Esophagus mucosa (tissue), 1 donor: ENCODE results near the gene TIRAP. TPM values are rescaled to one million over a fixed set of nuclear protein-coding genes. Genes with fewer than 3 reads are reported as not detected.
A peak's percentile ranks its signal among the peaks of the same experiment; 100 is the strongest.

ENCODE experiments used
- ATAC-seq: fragments of 200-7000 bp; cut with Tn5 transposase; one replicate; pipeline ENCODE4 v1.9.1; 2020
- total RNA-seq: library from RNA; stranded (reverse); gene quantifications from one replicate; pipeline ENCODE4 v1.2.4, GENCODE V29; 2023
- donor health status: DM: yes; HTN: yes; CAD: no.

The TIRAP gene
- total RNA-seq, 1 donor from 2014 or later, result 5.8 TPM

- no peak for ATAC-seq
These were observed 44.5 kb downstream of the TIRAP start for GRCh38 chr11:126327281-126328000.

GRCh38 chr11:126328001-126328390 is 45.1 kb downstream of the TIRAP start:
- no peak for ATAC-seq

- ATAC-seq, result peak; percentile 40
These were observed 45.6 kb downstream of the TIRAP start for GRCh38 chr11:126328444-126328843.

GRCh38 chr11:126328938-126329643 is 46.2 kb downstream of the TIRAP start:
- ATAC-seq, result no peak

GRCh38 chr11:126329644-126330211 is 46.8 kb downstream of the TIRAP start:
- no peak for ATAC-seq

GRCh38 chr11:126331286-126331685 is 48.4 kb downstream of the TIRAP start:
- ATAC-seq, result no peak

GRCh38 chr11:126332221-126332711 is 49.4 kb downstream of the TIRAP start:
- peak; percentile 76 for ATAC-seq

GRCh38 chr11:126333142-126333541 is 50.2 kb downstream of the TIRAP start:
- no peak for ATAC-seq

- no peak for ATAC-seq
These were observed 52.0 kb downstream of the TIRAP start for GRCh38 chr11:126334659-126335462.

- no peak for ATAC-seq
These were observed 52.5 kb downstream of the TIRAP start for GRCh38 chr11:126335463-126335760.

- no peak for ATAC-seq
These were observed 53.2 kb downstream of the TIRAP start for GRCh38 chr11:126336138-126336541.

- ATAC-seq, result no peak
These were observed 53.8 kb downstream of the TIRAP start for GRCh38 chr11:126336671-126337101.

GRCh38 chr11:126337126-126337473 is 54.2 kb downstream of the TIRAP start:
- ATAC-seq, result no peak

GRCh38 chr11:126337474-126338241 is 54.8 kb downstream of the TIRAP start:
- ATAC-seq, result no peak

- ATAC-seq, result no peak
These were observed 55.6 kb downstream of the TIRAP start for GRCh38 chr11:126338346-126339055.

- no peak for ATAC-seq
These were observed 56.4 kb downstream of the TIRAP start for GRCh38 chr11:126339073-126339862.

GRCh38 chr11:126339863-126340434 is 57.1 kb downstream of the TIRAP start:
- ATAC-seq, result peak; percentile 82

GRCh38 chr11:126340960-126341606 is 58.2 kb downstream of the TIRAP start:
- no peak for ATAC-seq

GRCh38 chr11:126341760-126342161 is 58.9 kb downstream of the TIRAP start:
- ATAC-seq, result no peak

- ATAC-seq, result no peak
These were observed 60.2 kb downstream of the TIRAP start for GRCh38 chr11:126343051-126343450.
